ENCODE measurements around the gene CHTOP.
"Not testable (repeated sequence)": the region's sequence is repeated elsewhere in the genome, so short reads cannot be mapped to it uniquely, and the experiment has no call there.

CHTOP gene

GRCh38 chr1:153659175-153659534 lies 25.3 kb downstream of the CHTOP start:
- no peak for DNase-seq (ENCODE audit: low read depth in 2 of 2)

GRCh38 chr1:153659656-153660055 lies 25.8 kb downstream of the CHTOP start:
- no peak for DNase-seq (ENCODE audit: low read depth in 2 of 2)

GRCh38 chr1:153661111-153661708 lies 27.3 kb downstream of the CHTOP start:
- no peak for DNase-seq (ENCODE audit: low read depth in 2 of 2)

GRCh38 chr1:153662269-153662668 lies 28.4 kb downstream of the CHTOP start:
- no peak for DNase-seq (ENCODE audit: low read depth in 2 of 2)

- no peak for DNase-seq (ENCODE audit: low read depth in 2 of 2)
Measured at GRCh38 chr1:153663211-153663610, 29.3 kb downstream of the CHTOP start.

GRCh38 chr1:153667439-153667838 lies 33.6 kb downstream of the CHTOP start:
- DNase-seq (ENCODE audit: low read depth in 2 of 2) = no peak

GRCh38 chr1:153668672-153669071 lies 34.8 kb downstream of the CHTOP start:
- not testable (repeated sequence) for DNase-seq (ENCODE audit: low read depth in 2 of 2)

- DNase-seq (ENCODE audit: low read depth in 2 of 2) = no peak
Measured at GRCh38 chr1:153669606-153670005, 35.7 kb downstream of the CHTOP start.

- no peak for DNase-seq (ENCODE audit: low read depth in 2 of 2)
Measured at GRCh38 chr1:153670257-153670858, 36.5 kb downstream of the CHTOP start.

- peak; percentile 81 to 94 for DNase-seq (ENCODE audit: low read depth in 2 of 2)
Measured at GRCh38 chr1:153670859-153671627, 37.2 kb downstream of the CHTOP start, which contains the start of gene ILF2. Gene ILF2 (minus strand): TSS chr1:153670993. CDS start chr1:153670922, 71 bp downstream.

- DNase-seq (ENCODE audit: low read depth in 2 of 2) = peak; percentile 19 to 46
Measured at GRCh38 chr1:153671628-153672353, 37.9 kb downstream of the CHTOP start.

GRCh38 chr1:153673511-153673910 lies 39.6 kb downstream of the CHTOP start:
- DNase-seq (ENCODE audit: low read depth in 2 of 2) = no peak

- DNase-seq (ENCODE audit: low read depth in 2 of 2) = peak in 1 of 2 donors; percentile 33
Measured at GRCh38 chr1:153677718-153678518, 44.1 kb downstream of the CHTOP start.

- no peak for DNase-seq (ENCODE audit: low read depth in 2 of 2)
Measured at GRCh38 chr1:153678519-153679336, 44.9 kb downstream of the CHTOP start, which contains the start of gene NPR1. Gene NPR1 (plus strand): TSS chr1:153678688. CDS start chr1:153679109, 421 bp downstream.

GRCh38 chr1:153679337-153680119 lies 45.7 kb downstream of the CHTOP start:
- no peak for DNase-seq (ENCODE audit: low read depth in 2 of 2)

- DNase-seq (ENCODE audit: low read depth in 2 of 2) = no peak
Measured at GRCh38 chr1:153680120-153680403, 46.2 kb downstream of the CHTOP start.

GRCh38 chr1:153682730-153683129 lies 48.9 kb downstream of the CHTOP start:
- DNase-seq (ENCODE audit: low read depth in 2 of 2) = no peak

GRCh38 chr1:153683854-153684253 lies 50.0 kb downstream of the CHTOP start:
- DNase-seq (ENCODE audit: low read depth in 2 of 2) = no peak

GRCh38 chr1:153684892-153685291 lies 51.0 kb downstream of the CHTOP start:
- no peak for DNase-seq (ENCODE audit: low read depth in 2 of 2)

Data from stimulated activated CD8-positive, alpha-beta memory T cell treated with anti-CD3 and anti-CD28 coated beads, Interleukin-2, amount 100 ng/mL, for 48 hours (primary cell).